Stimulated activated CD4-positive, alpha-beta T cell treated with anti-CD3 and anti-CD28 coated beads, Interleukin-2, amount 100 ng/mL, for 24 hours (primary cell): ENCODE data around the gene LZTFL1.
A peak's percentile ranks its signal among the peaks of the same experiment; 100 is the strongest.
"Not testable (repeated sequence)": the region's sequence is repeated elsewhere in the genome, so short reads cannot be mapped to it uniquely, and the experiment has no call there.

Experiments
- DNase-seq, 2 donors: peaks; one replicate each; pipeline ENCODE4 v3.0.0-alpha.2; 2020

Gene LZTFL1

DNA sequence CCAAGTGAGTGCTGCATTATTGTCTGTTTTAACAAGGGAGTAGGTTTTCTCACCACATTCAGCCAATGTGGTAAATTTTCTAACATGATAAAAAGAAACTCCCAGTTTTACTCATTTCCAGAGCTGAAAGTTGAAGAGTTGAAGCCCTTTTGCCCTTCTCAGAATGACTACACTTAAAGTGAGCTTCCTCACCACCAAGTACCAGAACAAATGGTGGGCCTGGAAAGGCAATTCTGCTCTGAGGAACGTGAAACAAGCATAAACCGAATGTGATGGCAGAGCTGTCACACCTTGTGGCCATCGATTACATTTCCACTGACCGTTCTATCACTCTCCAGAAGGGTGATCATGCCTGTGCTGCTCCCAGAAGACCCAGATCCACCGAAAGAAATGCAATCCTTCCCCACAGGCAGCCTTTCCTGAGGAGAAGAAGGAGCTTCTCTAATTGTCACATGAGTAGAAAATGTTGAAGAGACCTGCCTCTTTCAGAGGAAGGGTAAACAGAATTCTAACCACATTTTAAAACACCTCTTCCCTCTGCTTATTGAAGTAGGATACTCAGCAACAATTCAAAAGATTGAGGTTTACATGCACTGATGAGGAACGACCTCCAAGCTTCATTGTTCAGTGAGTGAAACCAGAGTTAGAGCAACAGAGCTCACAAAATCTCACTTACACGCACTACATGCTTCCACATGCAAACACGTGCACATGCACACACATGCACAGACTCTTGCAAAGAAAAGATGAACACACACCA is 23.0 kb upstream of the LZTFL1 start:
- peak; percentile 25 to 31 for DNase-seq

- DNase-seq, result no peak
Observed at GRCh38 chr3:45861043-45861719, 19.3 kb upstream of the LZTFL1 start.

DNA sequence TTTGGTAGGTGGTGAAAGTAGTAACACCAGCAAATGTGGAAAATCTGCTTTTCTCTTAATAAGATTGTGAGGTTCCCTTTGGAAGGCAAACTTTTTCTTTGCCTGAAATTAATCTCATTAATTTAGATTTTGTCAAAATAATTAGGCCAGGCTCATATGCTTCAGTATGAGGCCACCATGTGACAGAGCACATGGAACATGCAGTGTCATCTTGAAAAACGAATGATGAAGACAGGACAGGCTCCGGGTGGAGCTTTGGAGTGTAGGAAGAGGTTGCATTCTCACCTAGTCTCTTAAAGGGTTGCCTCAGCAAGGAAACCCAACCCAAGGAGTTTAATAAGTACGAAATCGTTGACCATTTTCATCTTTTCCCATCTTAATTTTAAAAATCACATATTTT is 18.6 kb upstream of the LZTFL1 start:
- DNase-seq, result no peak

- no peak for DNase-seq
Observed at GRCh38 chr3:45858809-45859543, 17.1 kb upstream of the LZTFL1 start.

DNA sequence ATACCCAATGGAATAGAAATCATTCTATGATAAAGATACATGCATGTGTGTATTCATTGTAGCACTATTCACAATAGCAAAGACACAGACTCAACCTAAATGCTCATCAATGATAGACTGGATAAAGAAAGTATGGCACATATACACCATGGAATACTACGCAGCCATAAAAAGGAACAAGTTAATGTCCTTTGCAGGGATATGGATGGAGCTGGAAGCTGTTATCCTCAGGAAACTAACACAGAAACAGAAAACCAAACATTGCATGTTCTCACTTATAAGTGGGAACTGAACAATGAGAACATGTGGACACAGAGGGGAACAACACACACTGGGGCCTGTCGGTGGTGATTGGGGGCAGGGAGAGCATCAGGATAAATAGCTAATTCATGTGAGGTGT is 15.1 kb upstream of the LZTFL1 start:
- not testable (repeated sequence) for DNase-seq

- not testable (repeated sequence) for DNase-seq
Observed at GRCh38 chr3:45856323-45856722, 14.4 kb upstream of the LZTFL1 start.

GRCh38 chr3:45852828-45853227 is 10.9 kb upstream of the LZTFL1 start:
- no peak for DNase-seq

- no peak for DNase-seq
Observed at GRCh38 chr3:45848392-45848791, 6.5 kb upstream of the LZTFL1 start.

- DNase-seq, result no peak
Observed at GRCh38 chr3:45844616-45845015, 2.7 kb upstream of the LZTFL1 start.

DNA sequence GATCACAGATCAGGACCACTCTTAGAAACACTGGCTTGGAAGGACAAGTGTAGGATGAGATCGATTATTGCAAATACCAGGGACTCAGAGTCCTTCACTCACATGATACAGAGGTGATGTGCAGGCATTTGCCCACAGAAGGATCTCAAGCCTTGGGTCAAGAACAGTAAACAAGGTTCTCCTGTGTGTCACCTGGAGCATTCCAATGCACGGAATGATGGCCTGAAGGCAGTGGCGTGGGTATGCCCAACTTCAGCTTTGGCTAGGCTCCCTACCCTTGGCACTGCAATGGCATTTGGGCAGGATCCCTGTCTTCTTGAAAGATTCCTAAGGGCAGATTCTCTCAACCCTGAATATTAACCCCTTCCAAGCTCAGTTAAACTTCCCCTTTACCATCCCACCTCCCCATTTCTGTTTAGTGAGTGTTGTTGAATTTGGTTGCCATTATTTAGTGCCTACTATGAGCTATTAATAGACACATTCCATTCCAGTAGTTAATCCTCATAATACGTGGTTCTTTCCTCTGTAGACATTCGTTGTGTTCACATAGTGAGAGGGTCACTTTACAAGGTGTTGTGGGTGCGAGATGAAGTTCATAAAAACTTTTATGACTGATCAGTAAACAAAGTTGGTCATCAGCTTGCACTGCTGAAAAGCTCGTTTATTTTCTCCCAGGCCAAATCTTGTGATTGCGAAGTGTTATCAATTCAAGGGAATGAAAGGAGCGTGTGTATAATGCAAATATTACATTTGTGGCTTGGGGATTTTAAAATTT is 1.1 kb upstream of the LZTFL1 start:
- no peak for DNase-seq

DNA sequence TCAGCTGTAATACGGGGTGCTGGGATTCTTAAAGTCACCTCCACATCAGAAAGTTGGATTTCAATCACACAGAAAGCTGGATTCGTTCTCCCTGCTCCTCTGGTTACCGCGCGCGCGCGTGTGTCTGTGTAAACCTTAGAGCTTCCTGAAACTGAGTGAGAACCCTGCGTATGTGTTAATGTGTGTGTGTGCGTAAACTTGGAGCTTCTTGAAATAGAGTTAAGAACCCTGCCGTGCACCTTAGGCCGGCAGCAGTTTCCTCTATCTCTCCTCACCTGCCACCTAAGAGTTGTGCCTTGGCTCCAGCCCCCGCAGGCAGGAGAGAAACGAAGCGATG is 531 bp downstream of the LZTFL1 start:
- DNase-seq, result peak in 1 of 2 donors; percentile 31

DNA sequence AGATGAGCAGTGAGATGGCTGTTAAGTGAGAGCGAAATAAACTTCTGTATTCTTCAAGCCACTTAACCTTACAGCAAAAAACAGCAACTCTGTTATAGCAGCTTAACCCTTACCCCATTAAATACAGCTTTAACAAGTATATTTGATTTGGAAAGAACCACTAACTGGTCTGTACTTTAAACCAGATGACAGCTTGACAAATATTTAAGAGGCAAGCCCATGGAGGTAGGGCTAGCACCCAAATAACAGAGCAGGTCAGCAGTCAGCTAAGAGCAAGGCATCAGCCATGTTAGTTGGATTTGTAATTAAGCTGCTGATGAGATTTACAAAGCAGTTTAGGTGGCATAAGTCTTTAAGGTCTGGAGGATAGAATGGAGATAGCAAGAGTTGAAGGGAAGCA is 3.5 kb downstream of the LZTFL1 start:
- DNase-seq, result no peak

- DNase-seq, result no peak
Observed at GRCh38 chr3:45832699-45833098, 9.2 kb downstream of the LZTFL1 start.

- no peak for DNase-seq
Observed at GRCh38 chr3:45830121-45830520, 11.8 kb downstream of the LZTFL1 start.

DNA sequence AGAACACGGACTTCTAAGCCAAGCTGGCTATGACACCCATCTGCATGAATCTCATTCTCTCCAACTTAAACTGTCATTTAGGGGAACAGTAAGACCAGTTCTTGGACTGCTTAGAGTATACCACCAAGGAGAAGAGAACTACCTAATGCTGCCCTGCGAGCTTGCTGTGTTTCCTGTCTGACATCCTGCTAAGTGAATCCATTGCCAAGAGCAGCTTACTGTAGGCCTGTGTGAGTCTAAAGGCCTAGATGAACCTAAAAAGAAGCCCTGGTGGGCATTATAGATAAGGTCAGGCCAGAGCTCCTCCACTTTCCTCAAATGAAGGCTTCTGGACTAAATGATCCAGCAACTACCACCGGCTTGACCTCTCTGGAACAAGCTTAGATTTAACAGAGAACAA is 15.0 kb downstream of the LZTFL1 start:
- DNase-seq, result no peak

- DNase-seq, result no peak
Observed at GRCh38 chr3:45826321-45826720, 15.6 kb downstream of the LZTFL1 start.

- DNase-seq, result no peak
Observed at GRCh38 chr3:45821127-45821526, 20.8 kb downstream of the LZTFL1 start.

GRCh38 chr3:45819543-45819942 is 22.4 kb downstream of the LZTFL1 start:
- no peak for DNase-seq

DNA sequence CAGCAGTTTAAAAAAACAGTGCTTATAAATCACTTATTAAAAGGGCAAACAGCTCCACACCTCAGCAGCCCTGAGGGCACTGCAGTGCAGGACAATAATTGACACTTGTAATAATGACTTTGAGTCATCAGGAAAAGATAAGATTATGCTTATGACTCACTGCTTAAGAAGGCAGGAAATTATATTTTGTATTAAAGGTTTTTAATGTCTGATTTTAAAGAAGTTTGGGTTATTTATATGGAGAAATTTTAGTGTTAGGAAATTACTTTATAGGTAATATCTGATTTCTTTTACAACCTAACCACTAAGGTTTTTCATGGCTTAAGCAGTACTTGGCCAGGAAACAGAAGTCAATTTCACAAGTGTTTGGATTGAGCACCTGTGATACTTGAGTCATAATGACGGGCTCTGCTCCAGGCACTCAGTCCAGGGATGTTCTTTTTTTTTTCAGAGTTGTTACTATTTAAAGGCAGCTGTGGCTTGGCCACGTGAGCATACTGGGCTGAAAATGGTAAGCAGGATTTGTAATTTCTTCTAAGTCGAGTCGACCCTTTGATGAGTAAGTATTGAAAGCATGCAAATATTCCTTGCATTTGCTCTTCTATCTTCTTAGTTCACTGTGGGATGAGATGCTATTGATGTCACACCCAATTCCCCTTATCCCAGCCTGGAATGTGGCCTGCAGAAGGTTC is 23.9 kb downstream of the LZTFL1 start:
- DNase-seq, result no peak

- no peak for DNase-seq
Observed at GRCh38 chr3:45816544-45816943, 25.4 kb downstream of the LZTFL1 start.

DNA sequence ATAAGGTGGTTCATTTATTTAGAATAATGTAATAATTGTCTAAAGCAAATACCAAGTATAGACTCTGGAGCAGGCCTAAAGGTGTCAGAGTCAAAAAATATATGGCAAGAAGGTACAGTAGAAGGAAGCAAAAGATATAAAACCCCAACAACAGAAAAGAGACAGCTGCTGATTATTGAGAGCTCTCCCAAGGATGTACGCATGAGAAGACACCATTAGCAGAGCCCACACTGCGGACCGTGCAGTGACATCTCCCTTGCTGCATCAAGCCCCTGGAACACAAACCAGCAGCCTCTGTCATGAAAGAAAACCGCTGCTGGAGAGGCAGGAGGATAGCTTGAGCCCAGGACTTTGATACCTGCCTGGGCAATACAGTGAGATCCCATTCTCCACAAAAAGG is 27.6 kb downstream of the LZTFL1 start:
- DNase-seq, result no peak

DNA sequence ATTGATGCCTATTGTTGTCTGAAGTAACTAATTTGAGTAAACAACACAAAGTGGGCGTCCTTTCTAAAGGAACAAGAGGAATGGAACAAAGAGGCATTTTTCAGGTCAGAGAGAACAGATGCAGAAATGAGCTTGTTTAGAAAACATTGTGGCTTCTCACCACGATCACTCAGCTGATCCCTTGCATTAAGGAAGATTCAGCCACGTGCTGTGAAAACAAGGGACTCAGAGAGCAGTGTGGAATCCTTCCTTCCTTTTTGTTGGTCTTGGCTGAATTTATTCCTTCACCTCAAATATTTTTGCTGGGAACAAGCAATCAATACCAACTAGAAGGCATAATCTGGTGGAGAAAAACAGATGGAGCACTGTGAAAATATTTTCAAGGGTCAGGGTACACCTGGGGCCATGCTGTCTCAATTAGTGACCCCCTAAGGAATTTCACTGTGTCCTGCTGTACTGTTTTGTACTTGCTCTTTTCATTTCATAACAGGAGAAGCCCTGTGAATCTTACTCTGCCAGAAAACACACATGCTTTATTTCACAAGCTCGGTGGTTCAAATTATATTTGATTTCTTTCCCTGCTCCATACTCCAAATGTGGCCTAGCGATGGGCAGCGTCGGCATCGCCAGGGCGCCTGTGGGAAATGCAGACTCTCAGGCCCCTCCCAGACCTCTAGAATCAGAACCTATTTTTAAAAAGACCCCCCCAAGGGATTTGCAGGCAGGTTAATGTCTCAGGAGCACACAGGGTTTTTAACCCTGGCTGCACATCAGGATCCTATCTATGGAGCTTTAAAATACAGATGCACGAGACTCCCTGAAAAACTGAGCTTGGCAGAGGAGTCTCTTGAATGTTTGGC is 34.0 kb downstream of the LZTFL1 start:
- no peak for DNase-seq
